HG02798 (cell line): ENCODE data around the gene E2F1.
A peak's percentile ranks its signal among the peaks of the same experiment; 100 is the strongest.

ENCODE experiments used
- ATAC-seq: cut with Tn5 transposase; IDR thresholded peaks from one replicate; pipeline ENCODE4 v1.9.1; 2021; ENCODE audit warnings: mild to moderate bottlenecking; ENCODE audit not compliant: unreplicated experiment, poor library complexity

Gene E2F1

DNA sequence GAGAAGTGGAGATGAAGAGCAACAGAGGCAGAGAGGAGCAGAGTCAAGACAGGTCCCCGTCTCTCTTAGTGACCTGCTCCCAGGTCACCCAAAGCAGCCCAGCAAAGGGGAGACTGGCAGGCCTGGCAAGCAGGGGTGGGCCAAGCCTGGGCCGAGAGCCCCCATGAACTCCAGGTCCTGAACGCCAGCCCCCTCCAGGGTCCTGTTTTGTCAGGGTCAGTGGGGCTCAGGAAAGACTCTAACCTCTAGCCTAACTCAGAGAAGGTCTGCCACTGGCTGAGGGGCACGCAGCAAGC, 13.1 kb downstream of the E2F1 start:
- ATAC-seq = no peak

DNA sequence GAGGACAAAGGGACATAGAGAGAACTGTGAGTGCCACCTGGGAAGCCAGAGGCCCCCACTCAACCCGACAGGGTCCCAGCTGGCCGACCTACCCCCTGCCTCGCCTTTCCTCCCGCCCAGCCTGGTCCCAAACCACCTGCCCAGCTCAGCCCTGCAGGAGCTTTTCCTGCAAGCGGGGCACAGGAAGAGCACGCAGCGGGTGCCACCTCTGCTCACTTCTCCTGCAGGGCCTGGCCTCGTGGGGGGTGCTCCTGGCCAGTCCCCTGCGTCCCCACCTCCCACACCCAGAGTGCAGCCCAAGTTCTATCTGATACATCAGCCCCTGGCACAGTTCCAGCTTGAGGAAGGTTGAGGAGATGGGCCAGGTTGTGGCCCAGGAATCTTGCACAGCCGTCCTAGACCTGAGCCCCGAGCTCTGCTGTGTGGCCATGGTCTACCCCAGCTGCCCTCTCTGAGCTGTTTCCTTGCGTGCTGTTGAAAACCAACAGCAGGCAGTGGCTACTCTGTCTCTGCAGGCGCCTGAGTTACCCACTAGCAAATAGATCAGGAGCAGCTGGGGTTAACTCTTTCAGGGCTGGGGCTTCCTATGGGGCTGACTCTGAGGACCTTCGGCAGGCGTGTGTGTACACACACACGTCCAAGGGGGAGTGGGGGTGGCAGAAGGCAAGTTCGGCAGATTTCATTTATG, 13.6 kb downstream of the E2F1 start:
- ATAC-seq = no peak

DNA sequence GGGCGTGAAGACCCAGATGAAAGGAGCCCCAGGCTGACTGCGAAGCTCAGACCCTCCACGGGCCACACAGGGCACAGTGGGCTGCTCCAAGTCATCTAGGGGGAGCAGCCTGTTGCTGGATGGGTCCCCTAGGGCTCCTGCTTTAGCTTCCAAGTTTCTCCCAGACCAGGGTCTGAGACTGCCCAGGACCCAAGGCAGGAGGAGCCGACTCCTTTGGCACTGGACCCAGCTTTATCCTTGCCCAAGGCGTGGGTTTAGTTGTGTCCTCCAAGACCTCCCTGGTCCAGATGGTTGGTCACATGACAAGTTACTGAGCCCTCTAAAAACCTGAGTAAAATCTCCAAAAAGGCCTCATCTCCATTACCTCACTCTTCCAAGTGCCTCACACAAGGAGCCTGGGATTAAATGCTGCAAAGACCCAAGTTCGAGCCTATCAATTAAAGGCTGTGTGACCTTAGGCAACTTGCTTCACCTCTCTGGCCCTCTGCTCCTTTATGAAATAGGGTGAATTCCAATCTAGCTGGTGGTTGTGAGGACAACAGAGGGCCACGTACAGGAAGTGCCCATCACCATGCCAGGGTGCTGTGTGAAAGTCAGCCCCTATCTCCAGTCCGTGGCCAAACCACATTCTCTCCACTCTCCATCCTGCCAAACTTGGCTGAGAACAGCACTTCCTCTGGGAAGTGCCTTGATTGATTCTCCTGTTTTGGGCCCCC, 14.5 kb downstream of the E2F1 start:
- ATAC-seq = no peak

DNA sequence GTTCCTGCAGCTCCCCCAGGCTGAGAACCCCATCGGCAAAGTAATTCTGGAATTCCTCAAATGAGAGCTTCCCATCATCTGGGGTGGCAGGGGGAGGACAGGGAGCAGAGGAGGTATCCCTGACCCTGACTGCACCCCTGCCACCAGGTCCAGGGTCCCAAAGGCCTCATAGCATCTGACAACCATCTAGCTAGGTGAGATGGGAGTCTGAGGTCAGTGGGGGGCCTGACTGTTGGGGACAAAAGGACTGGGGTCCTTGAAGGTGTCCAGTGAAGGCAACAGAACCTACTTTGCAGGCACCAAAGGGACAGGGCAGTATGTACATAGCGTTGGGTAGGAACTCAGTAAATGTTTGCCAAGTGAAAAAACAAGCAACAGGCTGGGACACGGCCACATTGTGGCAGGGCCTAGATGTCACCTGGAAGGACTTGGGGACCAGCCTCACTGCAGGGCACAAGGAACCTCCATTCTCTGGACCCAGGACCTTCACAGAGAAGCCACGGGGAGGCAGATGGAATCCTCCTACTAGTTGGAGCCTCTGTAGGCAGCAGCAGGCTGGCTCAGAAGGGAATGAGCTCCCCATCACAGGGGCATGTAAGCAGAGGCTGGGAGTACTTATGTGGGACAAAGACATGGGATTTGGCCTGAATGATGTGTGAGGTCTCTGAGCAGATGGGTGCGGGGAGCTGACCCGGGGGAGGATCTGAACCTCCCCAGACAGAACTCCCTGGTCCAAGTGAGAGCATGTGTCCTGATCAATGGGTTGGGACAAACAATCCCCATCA, 15.3 kb downstream of the E2F1 start:
- no peak for ATAC-seq

DNA sequence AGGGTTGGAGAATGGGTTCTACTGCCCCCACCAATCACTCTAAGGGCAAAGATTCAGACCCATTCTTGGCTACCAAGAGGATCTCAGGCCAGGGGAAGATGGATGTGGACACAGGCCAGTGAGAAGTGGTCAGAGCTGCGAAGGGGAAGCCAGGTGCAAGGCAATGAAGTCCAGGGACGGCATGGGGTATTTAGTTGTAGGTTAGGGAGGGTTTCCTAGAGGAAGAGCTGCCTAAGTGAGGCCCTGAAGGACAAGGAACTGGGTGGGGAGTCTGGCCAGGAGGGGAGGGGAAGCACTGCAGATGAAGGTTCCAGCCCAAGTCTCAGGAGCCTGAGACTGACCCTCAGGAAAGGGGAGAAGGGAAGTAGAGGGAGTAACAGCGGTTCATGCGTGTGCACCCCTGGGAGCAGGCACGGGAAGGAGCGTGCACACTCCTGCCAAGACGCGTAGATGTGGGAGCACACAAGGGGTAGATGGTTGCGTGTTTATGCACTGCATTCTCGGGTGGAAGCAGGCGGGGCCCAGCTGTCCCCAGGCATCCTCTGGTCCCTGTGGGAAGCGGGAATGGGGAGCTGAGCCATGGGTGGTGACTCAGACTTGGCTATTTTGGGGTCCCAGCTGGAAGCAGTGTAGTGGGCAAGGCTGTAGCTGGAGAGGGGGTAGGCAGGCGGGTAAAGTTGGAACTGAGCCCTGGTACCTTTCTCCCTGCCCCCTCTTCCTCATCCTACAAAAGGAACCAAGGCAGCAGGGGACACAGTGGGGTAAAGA, 16.1 kb downstream of the E2F1 start:
- no peak for ATAC-seq

DNA sequence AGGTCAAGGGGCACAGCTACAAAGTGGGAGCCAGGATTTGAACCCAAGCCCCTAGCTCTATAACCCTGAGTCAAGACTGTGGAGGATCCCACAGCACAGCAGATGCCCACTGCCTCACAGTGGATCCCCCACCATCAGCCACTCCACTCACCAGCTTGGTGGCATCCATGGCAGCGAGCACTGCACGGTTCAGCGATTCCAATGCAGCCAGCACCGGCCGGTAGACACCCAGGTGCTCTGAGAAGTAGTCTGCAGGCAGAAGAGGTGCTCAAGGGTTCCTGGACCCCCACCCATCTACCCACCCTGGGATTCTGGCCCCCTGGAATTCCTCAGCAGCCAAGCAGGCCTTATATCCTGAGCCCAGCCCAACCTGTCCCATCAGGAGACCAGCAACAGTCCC, 17.0 kb downstream of the E2F1 start:
- ATAC-seq = no peak

DNA sequence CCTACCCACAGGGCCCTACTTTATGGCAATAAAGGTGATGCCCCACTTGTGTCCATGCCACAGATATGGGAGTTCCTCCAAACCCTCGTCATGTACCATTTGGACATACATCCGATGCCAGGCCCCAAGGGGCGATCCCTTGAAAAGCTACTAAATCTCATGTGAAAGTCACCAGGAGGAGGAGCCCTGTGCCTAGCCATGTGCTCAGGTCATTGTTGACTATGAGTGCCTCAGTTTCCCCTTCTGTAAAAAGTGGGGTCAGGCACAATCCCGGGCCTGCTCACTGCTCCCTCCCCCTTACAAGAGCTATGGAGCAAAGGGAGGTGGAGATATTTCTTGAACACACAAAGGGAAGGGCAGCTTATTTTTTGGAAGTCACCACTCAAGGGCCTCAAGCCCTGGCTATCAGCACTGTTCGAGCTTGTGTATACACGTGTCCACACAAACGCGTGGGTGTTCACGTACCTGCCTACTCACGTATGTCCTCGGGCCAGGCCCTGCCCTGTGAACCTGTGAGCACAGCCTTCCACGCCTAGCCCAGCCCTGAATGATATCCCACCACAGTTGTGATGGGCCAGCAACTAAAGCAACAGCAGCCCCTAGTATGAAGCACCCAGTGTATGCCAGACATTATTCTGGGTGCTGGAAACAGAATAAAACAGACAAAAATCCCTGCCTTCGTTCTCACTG, 17.6 kb downstream of the E2F1 start:
- ATAC-seq = no peak

DNA sequence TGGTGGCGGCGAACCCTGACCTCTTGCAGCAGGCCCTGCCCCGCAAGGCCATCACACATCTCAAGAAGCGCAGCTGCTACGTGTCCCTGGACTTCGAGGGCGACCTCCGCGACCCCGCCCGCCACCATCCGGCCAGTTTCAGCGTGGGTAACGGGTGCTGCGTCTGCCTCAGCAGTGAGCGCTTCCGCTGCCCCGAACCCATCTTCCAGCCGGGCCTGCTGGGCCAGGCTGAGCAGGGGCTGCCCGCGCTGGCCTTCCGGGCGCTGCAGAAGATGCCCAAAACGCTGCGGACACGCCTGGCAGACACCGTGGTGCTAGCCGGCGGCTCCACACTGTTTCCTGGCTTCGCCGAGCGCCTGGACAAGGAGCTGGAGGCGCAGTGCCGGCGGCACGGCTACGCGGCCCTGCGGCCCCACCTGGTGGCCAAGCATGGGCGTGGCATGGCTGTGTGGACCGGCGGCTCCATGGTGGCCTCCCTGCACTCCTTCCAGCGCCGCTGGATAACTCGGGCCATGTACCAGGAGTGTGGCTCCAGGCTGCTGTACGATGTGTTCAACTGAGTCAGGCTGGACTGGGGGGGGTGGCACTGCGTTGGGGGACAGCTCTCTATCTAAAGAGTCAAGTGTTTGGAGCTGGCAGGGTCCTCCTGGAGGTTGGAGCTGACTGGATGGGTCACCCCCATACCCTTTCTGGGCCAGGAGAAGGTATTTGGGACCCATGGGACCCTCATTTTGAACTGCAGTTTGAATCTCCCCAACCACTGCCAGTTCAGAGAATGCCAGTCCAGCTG, 18.3 kb downstream of the E2F1 start:
- ATAC-seq = peak; percentile 38

DNA sequence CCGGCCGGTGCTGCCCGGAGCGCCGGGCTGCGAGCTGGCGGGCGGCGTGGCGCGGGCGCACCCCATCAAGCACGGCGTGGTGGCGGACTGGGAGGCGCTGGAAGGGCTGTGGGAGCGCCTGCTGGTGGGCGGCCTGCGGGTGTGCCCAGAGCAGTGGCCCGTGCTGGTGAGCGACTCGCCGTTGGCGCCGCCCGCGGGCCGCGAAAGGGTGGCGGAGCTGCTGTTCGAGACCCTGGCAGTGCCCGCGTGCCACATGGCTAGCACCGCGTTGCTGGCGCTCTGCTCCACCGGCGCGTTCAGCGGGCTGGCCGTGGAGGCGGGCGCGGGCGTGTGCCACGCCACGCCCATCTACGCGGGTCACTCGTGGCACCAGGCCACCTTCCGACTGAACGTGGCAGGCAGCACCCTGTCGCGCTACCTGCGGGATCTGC, 18.9 kb downstream of the E2F1 start:
- peak; percentile 13 for ATAC-seq

DNA sequence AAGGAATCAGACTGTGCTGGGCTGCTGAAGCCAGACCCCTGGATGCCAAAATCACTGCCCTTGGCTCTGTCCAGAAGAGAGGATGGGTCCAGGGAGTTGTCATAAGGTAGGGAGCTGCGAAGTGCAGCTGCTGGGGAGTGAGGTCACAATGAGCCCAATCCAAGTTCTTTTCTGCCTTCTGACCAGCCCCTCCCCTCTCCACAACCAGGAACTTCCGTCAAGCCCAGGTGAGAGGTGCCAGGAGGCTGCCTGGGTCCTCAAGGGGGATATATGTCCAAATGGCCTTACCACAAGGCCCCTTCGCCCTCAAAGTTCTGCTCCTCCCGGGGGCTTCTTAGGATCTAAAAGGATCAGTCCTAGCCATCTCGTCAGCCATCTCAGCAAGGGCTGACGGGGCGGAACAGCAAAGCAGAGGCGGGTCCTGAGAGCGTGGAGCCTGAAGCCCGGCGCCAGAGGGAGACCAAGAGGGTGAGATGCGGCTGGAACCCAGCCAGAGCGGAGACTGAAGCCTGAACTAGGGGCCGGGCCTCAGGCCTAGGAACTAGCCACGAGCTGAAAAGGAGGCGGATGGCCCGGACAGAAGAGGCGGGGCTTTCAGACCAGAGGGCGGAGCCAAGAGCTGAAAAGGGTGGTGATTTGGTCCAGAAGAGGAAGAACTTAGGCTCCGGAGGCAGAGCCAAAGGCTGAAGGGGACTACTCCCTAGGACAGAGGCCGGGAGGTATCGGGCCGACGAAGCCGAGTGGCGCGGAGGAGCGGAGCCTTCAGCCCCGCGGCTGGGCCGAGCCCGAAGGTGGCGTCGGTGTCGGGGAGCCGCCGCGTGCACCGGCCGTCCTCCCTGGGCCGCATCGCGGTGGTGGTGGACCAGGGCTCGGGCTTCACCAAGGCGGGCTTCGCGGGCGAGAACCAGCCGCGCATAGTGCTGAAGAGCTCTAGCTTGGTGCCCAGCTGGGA, 19.6 kb downstream of the E2F1 start, which contains the start of gene ACTL10:
Gene ACTL10, plus strand, starts transcription at position 651 of the 952 bp plus-strand sequence. CDS start 555 bp downstream, outside the sequence.
- peak; percentile 72 for ATAC-seq

DNA sequence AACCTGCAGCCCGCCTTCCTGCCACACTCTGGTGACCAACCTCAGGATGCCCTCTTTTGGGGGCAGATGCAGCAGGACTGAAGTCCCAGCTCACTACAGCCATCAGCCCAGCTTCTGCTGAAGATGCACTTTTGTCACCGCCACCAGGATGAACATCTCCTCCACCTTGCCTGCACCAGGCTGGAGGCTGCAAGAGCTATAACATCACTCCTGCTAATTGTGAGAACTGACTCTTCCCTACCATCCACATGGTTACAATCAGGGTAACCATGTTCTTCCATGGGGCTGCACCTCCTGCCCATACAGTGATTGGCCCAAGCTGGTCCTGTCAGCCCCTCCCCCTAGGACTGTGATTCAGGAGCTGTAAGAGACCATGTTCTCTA, 21.4 kb downstream of the E2F1 start:
- no peak for ATAC-seq

DNA sequence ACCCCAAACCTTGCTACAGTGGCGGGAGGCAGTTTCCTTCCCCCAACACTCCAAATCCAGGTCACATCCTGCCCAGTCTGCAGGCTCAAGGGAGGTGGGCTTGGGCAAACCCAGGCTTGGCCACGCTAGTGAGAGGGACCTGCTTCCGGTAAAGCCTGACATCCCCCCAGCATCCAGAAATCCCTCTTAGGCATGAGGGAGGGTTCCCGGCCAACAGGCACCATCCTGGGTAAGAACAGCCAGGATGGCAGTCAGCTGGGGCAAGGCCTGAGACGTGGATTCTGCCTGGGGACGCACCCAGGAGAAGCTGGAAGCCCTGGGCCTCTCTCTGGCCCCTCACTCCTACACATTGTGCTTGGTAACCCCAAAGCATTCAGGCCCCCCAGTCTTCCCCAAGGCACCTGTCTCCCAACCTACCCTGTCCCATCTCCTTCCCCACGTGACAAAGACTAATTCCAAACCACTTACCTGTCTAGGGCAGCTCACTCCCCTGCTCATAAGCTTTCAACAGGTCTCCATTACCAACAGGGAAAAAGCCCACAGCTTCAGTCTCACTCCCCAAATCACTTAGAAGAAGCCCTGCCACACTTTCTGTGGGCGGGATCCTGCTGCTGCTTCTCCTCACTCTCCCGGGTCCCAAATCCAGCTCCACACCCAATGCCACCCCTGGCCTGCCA, 22.0 kb downstream of the E2F1 start:
- no peak for ATAC-seq

DNA sequence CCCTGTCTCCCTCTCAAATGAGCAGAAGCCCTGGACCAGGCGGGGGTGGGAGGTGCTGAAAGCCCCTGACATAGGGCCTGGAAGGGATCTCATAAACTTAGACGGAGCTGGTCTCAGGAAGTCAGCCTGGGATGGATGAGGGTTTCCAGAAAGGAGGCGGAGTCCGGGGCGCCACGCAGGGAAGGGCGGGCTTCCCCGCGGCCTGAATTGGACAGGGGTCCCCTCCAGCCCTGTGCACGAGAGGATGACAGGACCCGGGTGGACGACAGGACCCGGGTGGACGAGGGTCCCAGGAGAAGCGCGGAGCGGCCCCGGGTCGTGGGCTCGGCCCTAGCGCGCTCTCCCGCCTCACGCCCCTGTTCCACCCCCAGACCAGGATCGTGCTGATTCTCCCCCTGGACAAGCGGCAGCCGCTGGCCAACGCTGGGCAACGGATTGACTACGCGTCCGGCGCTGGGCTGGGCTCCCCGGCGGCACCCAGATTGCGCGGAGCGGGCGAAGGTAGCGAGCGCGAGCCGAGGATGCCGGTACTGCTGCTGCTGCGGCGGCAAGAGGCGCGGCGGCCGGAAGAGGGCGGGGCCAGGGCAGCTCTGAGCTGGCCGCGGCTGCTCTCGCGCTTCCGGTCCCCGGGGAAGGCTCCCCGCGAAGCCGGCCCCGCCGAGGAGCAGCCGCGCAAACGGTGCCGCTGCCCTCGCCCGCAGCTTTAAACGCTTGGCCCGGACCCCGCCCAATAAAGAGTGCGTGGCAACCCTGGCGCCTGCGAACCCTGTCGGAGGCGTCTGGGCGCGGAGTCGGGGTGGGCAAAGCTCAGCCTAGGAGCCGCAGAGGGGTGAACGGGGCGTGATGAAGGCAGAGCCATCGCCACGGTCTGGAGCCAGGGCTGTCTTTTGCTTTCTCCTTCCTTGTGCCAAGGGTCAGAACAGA, 22.8 kb downstream of the E2F1 start:
- peak; percentile 53 for ATAC-seq

DNA sequence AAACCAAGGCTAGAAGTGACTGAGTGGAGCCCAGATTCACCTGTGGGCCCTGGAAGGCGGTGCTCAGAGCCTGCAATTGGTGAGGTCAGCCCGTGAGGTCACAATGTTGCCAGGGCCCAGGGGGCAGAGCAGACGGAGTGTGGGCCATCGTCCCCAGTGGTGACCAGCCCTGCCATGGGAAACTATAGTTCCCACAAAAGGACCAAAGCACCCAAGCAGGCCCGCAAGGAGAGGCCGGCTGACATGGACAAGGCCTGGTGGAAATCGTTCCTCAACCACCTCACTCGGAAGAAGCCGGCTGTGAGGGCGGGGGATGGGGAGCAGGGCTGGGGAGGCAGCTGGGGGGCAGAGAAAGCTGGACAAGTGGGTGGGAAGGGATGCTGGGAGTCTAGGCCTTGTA, 24.0 kb downstream of the E2F1 start, which contains the start of gene C20orf144:
Gene C20orf144, plus strand, starts transcription at position 156 of the 400 bp plus-strand sequence. Its CDS starts 19 bp downstream, at position 175.
- no peak for ATAC-seq

DNA sequence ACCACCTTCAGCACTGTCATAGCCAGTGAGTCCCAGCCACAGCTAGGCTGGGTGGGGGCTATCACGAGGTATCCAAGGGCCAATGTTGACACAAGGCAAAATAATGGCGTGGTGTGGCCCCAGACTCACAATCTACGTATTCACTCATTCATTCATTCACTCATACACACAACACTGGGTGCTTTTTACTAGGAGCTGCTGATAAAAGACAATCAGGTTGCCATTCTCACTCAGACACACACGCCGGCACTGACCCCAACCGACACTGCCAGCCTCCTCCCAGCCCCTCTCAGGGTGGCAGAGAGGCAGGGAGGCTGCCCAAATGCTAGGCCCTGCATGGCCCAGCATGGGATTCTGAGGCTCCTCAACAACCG, 25.5 kb downstream of the E2F1 start:
- no peak for ATAC-seq

DNA sequence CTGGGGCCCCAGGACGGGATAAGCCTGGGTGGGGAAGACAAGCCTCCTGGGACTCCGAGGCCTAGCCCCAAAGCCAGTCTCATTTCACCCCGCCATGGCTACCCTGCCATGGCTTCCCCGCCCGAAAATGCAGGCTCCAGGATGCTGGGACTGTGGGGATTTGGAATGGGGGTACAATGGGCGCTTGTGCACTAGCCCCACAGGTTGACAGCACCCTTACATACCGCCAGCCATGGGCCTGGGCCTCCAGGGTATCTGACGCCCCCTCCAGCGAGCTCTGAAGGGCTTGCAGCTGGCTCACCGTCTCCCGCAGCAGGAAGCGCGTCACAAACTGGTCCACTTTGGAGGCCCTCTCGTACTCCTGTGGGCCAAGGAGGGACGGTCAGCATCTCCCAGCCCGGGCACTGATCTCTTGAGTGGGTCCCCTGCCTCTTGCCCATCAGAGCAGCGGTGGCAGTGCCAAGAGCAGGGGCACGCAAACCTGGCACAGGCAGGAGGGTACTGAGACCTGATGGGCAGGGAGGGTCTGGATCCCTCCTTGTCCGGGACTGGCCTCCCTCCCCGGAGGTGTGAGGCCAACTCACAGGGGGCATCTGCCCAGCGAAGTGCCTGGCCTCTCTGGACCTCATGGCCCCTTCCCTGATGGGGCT, 26.0 kb downstream of the E2F1 start:
- ATAC-seq = no peak
